Suprapubic skin (tissue), 4 donors: Measurements from ENCODE around the gene TTC36.

Experiments used
- EP300 ChIP-seq: sonication (generic); formaldehyde crosslinking; IDR thresholded peaks from one replicate; pipeline ENCODE4 v1.6.1; 2017; ENCODE audit warnings: antibody characterized with exemption
- POLR2A ChIP-seq, 2 donors: fragments of 450-650 bp; IDR thresholded peaks; one replicate each; pipeline ENCODE4 v1.6.1; 2017; ENCODE audit warnings: antibody characterized with exemption in 2 of 2, mild to moderate bottlenecking in 2 of 2, moderate library complexity in 2 of 2
- POLR2AphosphoS5 ChIP-seq, 3 donors: sonication (generic); formaldehyde crosslinking; IDR thresholded peaks; one replicate each; pipeline ENCODE4 v1.6.1; 2017; ENCODE audit warnings: antibody characterized with exemption in 3 of 3
- TF ChIP-seq, protein P1 (sequence below), 2 donors: fragments of 200-600 bp in 1 of 2; fragments of 450-650 bp in 1 of 2; sonication (generic) in 1 of 2; IDR thresholded peaks; one replicate each; pipeline ENCODE4 v1.5.1; 2016 to 2019; ENCODE audit warnings: antibody characterized with exemption in 2 of 2, mild to moderate bottlenecking in 1 of 2, moderate library complexity in 1 of 2

- TF ChIP-seq, protein P1, sequence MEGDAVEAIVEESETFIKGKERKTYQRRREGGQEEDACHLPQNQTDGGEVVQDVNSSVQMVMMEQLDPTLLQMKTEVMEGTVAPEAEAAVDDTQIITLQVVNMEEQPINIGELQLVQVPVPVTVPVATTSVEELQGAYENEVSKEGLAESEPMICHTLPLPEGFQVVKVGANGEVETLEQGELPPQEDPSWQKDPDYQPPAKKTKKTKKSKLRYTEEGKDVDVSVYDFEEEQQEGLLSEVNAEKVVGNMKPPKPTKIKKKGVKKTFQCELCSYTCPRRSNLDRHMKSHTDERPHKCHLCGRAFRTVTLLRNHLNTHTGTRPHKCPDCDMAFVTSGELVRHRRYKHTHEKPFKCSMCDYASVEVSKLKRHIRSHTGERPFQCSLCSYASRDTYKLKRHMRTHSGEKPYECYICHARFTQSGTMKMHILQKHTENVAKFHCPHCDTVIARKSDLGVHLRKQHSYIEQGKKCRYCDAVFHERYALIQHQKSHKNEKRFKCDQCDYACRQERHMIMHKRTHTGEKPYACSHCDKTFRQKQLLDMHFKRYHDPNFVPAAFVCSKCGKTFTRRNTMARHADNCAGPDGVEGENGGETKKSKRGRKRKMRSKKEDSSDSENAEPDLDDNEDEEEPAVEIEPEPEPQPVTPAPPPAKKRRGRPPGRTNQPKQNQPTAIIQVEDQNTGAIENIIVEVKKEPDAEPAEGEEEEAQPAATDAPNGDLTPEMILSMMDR (IDR thresholded peaks at IDR 0.05): no peak
- no peak for TF ChIP-seq EP300
- TF ChIP-seq POLR2A (IDR thresholded peaks at IDR 0.05): no peak
- no peak for TF ChIP-seq POLR2AphosphoS5 (IDR thresholded peaks at IDR 0.05)
These were observed 3.0 kb downstream of the TTC36 start for GRCh38 chr11:118530180-118530682.
